AG09309 (cell line): ENCODE results near the gene FREY1.
"Not testable (repeated sequence)": the region's sequence is repeated elsewhere in the genome, so short reads cannot be mapped to it uniquely, and the experiment has no call there.

ENCODE experiments used
- DNase-seq: peaks from one replicate; pipeline ENCODE4 v3.0.0-alpha.2; 2010; ENCODE audit warnings: low read depth
- H3K4me3 ChIP-seq: 2 replicates; pipeline ENCODE4 v1.5.1; 2011; ENCODE audit warnings: mild to moderate bottlenecking, low read depth, low read length, moderate library complexity; ENCODE audit not compliant: control insufficient read depth
- CTCF ChIP-seq: IDR thresholded peaks from 2 replicates; pipeline ENCODE4 v1.5.1; 2011; ENCODE audit warnings: mild to moderate bottlenecking, low read depth, low read length, inconsistent platforms; ENCODE audit not compliant: insufficient read depth, control insufficient read depth; ENCODE audit errors: missing control alignments

Gene FREY1

GRCh38 chr11:45901626-45902025 is 5.4 kb downstream of the FREY1 start:
- no peak for TF ChIP-seq CTCF
- DNase-seq: no peak
- H3K4me3 ChIP-seq: no peak overlapping the region

- peak overlapping the region; percentile 55 for H3K4me3 ChIP-seq
- no peak for TF ChIP-seq CTCF
- no peak for DNase-seq
These were observed 6.0 kb downstream of the FREY1 start for GRCh38 chr11:45900916-45901617.

- H3K4me3 ChIP-seq: peak overlapping the region; percentile 55
- DNase-seq: not testable (repeated sequence)
These were observed 6.8 kb downstream of the FREY1 start for GRCh38 chr11:45900175-45900800.

GRCh38 chr11:45899448-45900174 is 7.5 kb downstream of the FREY1 start:
- H3K4me3 ChIP-seq: peak overlapping the region; percentile 40
- TF ChIP-seq CTCF: no peak

GRCh38 chr11:45899086-45899447 is 8.0 kb downstream of the FREY1 start:
- no peak overlapping the region for H3K4me3 ChIP-seq
- DNase-seq: no peak
- TF ChIP-seq CTCF: no peak

More at GRCh38 chr11:45899448-45900174, 7.5 kb downstream of the FREY1 start:
- peak; percentile 39 for DNase-seq

- DNase-seq: no peak
- H3K4me3 ChIP-seq: no peak overlapping the region
- TF ChIP-seq CTCF: no peak
These were observed 9.5 kb downstream of the FREY1 start for GRCh38 chr11:45897556-45897955.

GRCh38 chr11:45896422-45896984 is 10.6 kb downstream of the FREY1 start:
- TF ChIP-seq CTCF: no peak
- H3K4me3 ChIP-seq: no peak overlapping the region
- no peak for DNase-seq
